Activated T-cell treated with anti-CD3 and anti-CD28 coated beads for 24 hours (primary cell): ENCODE measurements around the gene ADGRE1.

Source experiments
- DNase-seq: peaks from one replicate; pipeline ENCODE4 v3.0.0-alpha.2; 2020; ENCODE audit warnings: low read depth

The ADGRE1 gene

GRCh38 chr19:6958791-6959190, 71.4 kb downstream of the ADGRE1 start:
- no peak for DNase-seq

GRCh38 chr19:6963244-6963852, 76.0 kb downstream of the ADGRE1 start:
- no peak for DNase-seq

DNA sequence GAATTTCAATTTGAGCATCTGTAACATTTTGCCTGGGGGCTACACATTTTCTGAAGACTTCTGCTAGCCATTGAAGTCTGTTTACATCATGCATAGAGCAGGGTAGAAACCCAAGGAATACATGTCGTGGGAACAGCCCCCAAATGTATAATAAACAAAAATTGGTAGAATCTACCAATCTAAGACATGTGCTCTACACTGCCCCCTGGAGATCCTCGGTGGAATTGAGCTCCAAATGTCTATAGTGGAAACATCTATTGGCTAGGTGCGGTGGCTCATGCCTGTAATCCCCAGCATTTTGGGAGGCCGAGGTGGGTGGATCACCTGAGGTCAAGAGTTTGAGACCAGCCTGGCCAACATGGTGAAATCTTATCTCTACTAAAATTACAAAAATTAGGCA, 76.6 kb downstream of the ADGRE1 start:
- peak; percentile 23 for DNase-seq

GRCh38 chr19:6967967-6968366, 80.6 kb downstream of the ADGRE1 start:
- no peak for DNase-seq

- DNase-seq, result no peak
Measured at GRCh38 chr19:6969490-6969889, 82.1 kb downstream of the ADGRE1 start.

DNA sequence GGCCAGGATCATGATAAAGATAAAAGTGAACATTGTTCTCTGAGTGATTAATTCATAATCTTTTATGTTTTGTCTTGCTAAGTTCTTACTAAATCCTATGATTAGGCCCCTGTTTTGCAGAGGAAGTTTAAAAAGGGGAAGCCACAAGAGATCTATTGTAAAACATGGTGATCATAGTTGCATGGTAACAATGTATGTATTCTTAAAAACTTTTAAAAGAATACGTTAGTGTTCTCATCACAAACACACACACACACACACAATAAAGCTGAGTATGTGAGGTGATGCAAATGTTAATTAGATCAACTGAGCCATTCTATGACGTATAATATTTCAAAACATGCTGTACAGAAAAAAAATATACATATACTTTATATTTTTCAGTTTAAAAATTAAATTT, 82.6 kb downstream of the ADGRE1 start:
- no peak for DNase-seq

- no peak for DNase-seq
Measured at GRCh38 chr19:6970443-6970842, 83.1 kb downstream of the ADGRE1 start.

DNA sequence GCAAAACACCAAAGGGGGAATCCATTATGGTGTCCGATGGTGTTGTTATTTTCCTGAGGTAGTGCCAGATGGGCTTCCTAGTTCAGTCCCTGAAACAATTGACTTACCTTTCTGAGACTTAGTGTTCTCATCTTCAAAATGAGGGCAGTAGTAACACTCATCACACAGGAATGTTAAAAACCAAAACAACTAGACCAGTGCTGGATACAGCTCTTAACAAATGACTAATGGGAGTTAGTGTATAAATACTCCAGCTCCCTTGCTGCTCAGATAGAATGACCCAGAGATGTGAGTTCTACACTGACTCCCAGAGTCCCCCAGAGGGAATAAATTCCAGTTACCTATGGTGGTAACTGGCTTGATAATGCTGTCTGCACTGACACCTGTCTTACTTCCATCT, 84.0 kb downstream of the ADGRE1 start:
- DNase-seq, result no peak

- no peak for DNase-seq
Measured at GRCh38 chr19:6976197-6976596, 88.8 kb downstream of the ADGRE1 start.

DNA sequence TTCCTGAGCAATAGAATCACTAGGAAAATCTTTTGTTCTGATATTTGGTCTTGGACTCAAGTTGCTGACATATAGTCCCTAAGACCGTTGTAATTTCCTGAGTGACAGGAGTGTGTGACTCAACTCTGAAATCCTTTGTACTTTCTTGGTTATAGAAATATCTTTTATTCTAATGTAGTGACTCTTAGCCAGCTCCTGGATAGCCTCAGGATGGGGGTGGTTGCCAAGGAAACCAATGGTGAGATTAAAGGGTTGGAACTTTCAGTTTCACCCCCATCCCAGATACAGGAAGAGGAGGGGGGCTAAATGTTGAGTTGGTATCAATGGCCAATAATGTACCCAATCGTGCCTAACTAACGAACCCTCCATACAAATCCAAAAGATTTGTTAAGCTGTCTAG, 92.0 kb downstream of the ADGRE1 start:
- DNase-seq, result no peak

DNA sequence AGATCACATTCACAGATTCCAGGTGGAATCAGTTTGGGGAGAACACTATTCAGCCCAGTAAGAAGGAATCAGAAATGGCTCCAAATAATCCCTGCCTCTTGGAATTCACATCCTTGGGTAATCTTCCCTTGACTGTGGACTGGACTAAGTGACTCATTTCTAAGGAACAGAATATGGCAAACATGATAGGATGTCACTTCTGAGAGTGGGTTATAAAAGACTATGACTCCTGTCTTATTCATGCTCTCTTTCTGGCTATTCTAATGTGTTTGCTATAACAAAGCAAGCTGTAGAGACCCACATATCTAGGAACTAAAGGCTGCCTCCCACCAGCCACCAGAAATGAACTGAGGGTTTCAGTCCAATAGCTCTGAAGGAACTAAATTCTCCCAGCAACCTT, 96.1 kb downstream of the ADGRE1 start:
- DNase-seq, result no peak

DNA sequence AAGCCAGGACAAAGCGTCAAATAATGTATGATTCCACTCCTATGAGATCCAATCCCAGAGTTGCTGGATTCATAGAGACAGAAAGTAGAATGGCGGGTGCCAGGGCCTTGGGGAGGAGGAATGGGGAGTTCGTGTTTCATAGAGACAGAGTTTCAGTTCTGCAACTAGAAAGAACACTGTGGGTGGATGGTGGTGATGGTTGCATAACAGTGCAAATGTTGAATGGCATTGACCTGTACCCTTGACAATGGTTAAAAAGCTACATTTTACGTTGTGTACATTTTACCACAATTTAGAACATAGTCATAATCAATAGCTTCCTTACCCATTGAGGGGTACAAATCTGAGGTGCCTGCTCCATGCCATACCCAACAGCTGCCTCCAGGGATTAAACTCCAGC, 100.5 kb downstream of the ADGRE1 start:
- DNase-seq, result no peak

GRCh38 chr19:6988257-6988656, 100.9 kb downstream of the ADGRE1 start:
- DNase-seq, result no peak
